B cell (primary cell): ENCODE measurements around the gene AGAP1. TPM values are rescaled to one million over a fixed set of nuclear protein-coding genes. Genes with fewer than 3 reads are reported as not detected.

Experiments used
- ATAC-seq: fragments of 200-7000 bp; cut with Tn5 transposase; one replicate; pipeline ENCODE4 v1.10.0; 2021; ENCODE audit warnings: low read depth, mild to moderate bottlenecking, moderate number of reproducible peaks, moderate library complexity
- CTCF ChIA-PET: fragments of 350-600 bp; sonication (Branson Sonifier 250); formaldehyde crosslinking; loops from one replicate; lab custom pipeline; 2021; ENCODE audit warnings: antibody characterized with exemption, inconsistent platforms; lab: Charles Lee
- POLR2A ChIA-PET: fragments of 350-600 bp; sonication (Branson Sonifier 250); formaldehyde crosslinking; loops from one replicate; lab custom pipeline; 2021; ENCODE audit warnings: antibody characterized with exemption; lab: Charles Lee
- DNase-seq: peaks from one replicate; pipeline ENCODE4 v3.0.0; 2013
- H2AFZ ChIP-seq: 2 replicates; pipeline ENCODE4 v1.6.1; 2012; ENCODE audit warnings: mild to moderate bottlenecking, low read depth, low read length; ENCODE audit not compliant: insufficient read depth, poor library complexity, severe bottlenecking
- H3K27ac ChIP-seq, 2 donors: 1 replicate in 1 of 2; 2 replicates in 1 of 2; pipeline ENCODE4 v1.5.1; 2012 to 2013; ENCODE audit warnings: low read length in 2 of 2, mild to moderate bottlenecking in 2 of 2, moderate library complexity in 1 of 2
- H3K27me3 ChIP-seq, 4 experiments: fragments of 200-600 bp in 1 of 4; sonication (generic) in 1 of 4; replicated peaks in 1 of 4; 1 replicate in 2 of 4; 2 replicates in 2 of 4; pipeline versions ENCODE4 v1.6.1 to v1.7.0; 2013 to 2016; ENCODE audit warnings: low read length in 3 of 4, mild to moderate bottlenecking in 2 of 4, mixed read lengths in 1 of 4, moderate library complexity in 1 of 4; ENCODE audit not compliant: insufficient read depth in 4 of 4, control insufficient read depth in 3 of 4; ENCODE audit errors: control extremely low read depth in 1 of 4
- H3K36me3 ChIP-seq, 2 experiments: replicated peaks in 1 of 2; 1 replicate in 1 of 2; 2 replicates in 1 of 2; pipeline versions ENCODE4 v1.6.1 to v1.7.1; 2013; ENCODE audit warnings: low read length in 1 of 2; ENCODE audit not compliant: insufficient read depth in 2 of 2, control insufficient read depth in 1 of 2; ENCODE audit errors: control extremely low read depth in 1 of 2, extremely low read depth in 1 of 2
- H3K4me1 ChIP-seq, 2 donors: fragments of 200-600 bp in 1 of 2; sonication (generic) in 1 of 2; 1 replicate in 1 of 2; 2 replicates in 1 of 2; pipeline versions ENCODE4 v1.5.1 to v1.6.1; 2013 to 2017; ENCODE audit warnings: low read length in 2 of 2; ENCODE audit not compliant: control insufficient read depth in 2 of 2, insufficient read depth in 2 of 2
- H3K4me2 ChIP-seq: replicated peaks from 2 replicates; pipeline ENCODE3; 2012; ENCODE audit warnings: mild to moderate bottlenecking, low read depth, low read length; ENCODE audit not compliant: poor library complexity, severe bottlenecking
- H3K4me3 ChIP-seq, 5 experiments: fragments of 200-600 bp in 1 of 5; sonication (generic) in 1 of 5; 1 replicate in 3 of 5; 2 replicates in 2 of 5; pipeline versions ENCODE4 v1.5.1 to v1.7.0; 2011 to 2016; ENCODE audit warnings: low read length in 4 of 5, mild to moderate bottlenecking in 4 of 5, low read depth in 2 of 5, control low read depth in 1 of 5, moderate library complexity in 1 of 5; ENCODE audit not compliant: insufficient read depth in 1 of 5; ENCODE audit errors: control extremely low read depth in 1 of 5, extremely low read depth in 1 of 5
- H3K79me2 ChIP-seq: fragments of 200-600 bp; sonication (generic); one replicate; pipeline ENCODE4 v1.6.0; 2016; ENCODE audit warnings: low read length; ENCODE audit not compliant: control insufficient read depth, insufficient read depth
- H3K9ac ChIP-seq: fragments of 200-600 bp; sonication (generic); 2 replicates; pipeline ENCODE4 v1.6.1; 2017; ENCODE audit warnings: mild to moderate bottlenecking, low read length, moderate library complexity
- H3K9me3 ChIP-seq, 3 donors: one replicate each; pipeline versions ENCODE4 v1.6.1 to v1.7.1; 2013; ENCODE audit warnings: low read length in 2 of 3; ENCODE audit not compliant: control insufficient read depth in 2 of 3, insufficient read depth in 1 of 3; ENCODE audit errors: control extremely low read depth in 1 of 3
- H4K20me1 ChIP-seq: 2 replicates; pipeline ENCODE4 v1.6.0; 2012; ENCODE audit warnings: mild to moderate bottlenecking, low read length; ENCODE audit not compliant: insufficient read depth, control insufficient read depth, poor library complexity, severe bottlenecking
- H3K27ac Mint-ChIP-seq: one replicate; pipeline ENCODE4 v1.8.0; 2021; ENCODE audit warnings: mixed read lengths
- H3K27me3 Mint-ChIP-seq: one replicate; pipeline ENCODE4 v1.8.0; 2021; ENCODE audit warnings: mixed read lengths
- H3K4me1 Mint-ChIP-seq: one replicate; pipeline ENCODE4 v1.8.0; 2021; ENCODE audit warnings: mixed read lengths
- H3K4me3 Mint-ChIP-seq: one replicate; pipeline ENCODE4 v1.8.0; 2021; ENCODE audit warnings: mixed read lengths
- H3K9me3 Mint-ChIP-seq: one replicate; pipeline ENCODE4 v1.8.0; 2022; ENCODE audit warnings: mixed read lengths; ENCODE audit not compliant: insufficient read depth
- CTCF ChIP-seq: fragments of 200-600 bp; IDR thresholded peaks from one replicate; pipeline ENCODE4 v1.8.0; 2022; ENCODE audit warnings: antibody characterized with exemption, mild to moderate bottlenecking
- EZH2 ChIP-seq: IDR thresholded peaks from 2 replicates; pipeline ENCODE4 v1.6.1; 2012; ENCODE audit warnings: borderline replicate concordance, low read depth, mild to moderate bottlenecking, moderate library complexity, low read length; ENCODE audit not compliant: insufficient read depth, poor library complexity, severe bottlenecking
- WGBS: methylation state at CpG from one replicate; pipeline ENCODE4 v1.1.5; 2013; ENCODE audit warnings: missing lambda C conversion rate; ENCODE audit not compliant: insufficient coverage; 5-methylcytosine and 5-hydroxymethylcytosine counted together
- intact Hi-C: fragments of 100-400 bp; cut with micrococcal nuclease; formaldehyde crosslinking; loops from one replicate; pipeline ENCODE4 v1.10.0; 2022
- polyA plus RNA-seq: library from polyadenylated mRNA; depleted of rRNA; stranded (reverse); fragments of >200 nt; gene quantifications from 2 replicates; pipeline ENCODE4 v1.2.3, GENCODE V29; 2012
- total RNA-seq, 2 donors: library from RNA; stranded (reverse); fragments of 120-200 nt in 1 of 2; gene quantifications; 1 replicate in 1 of 2; 2 replicates in 1 of 2; pipeline versions ENCODE4 v1.2.3 to v1.2.4, GENCODE V29; 2013 to 2022

Gene AGAP1
- total and polyA plus RNA-seq, 2 donors (not counting 1 experiment from before 2014, with no cell fraction given) = 0.01 TPM; not detected in 1

- Histone ChIP-seq H3K4me1 (no peaks in the 10 kb centered on the region), H3K27ac (no peak overlapping the region), H3K27me3 (no peaks in the 10 kb centered on the region), H3K79me2 (no peaks in the 10 kb centered on the region), H3K36me3 (no peaks in the 10 kb centered on the region), H3K9ac (no peak overlapping the region), H3K4me2 (no peak overlapping the region), H4K20me1 (no peaks in the 10 kb centered on the region), H3K4me3 (no peak overlapping the region), H2AFZ (no peak overlapping the region), H3K9me3 (no peaks in the 10 kb centered on the region)
- intact Hi-C loops = no loop called here
- Mint-ChIP-seq H3K27me3 (no peaks in the 10 kb centered on the region), H3K4me3 (no peak overlapping the region), H3K4me1 (no peaks in the 10 kb centered on the region), H3K27ac (no peak overlapping the region), H3K9me3 (no peaks in the 10 kb centered on the region)
- 82% methylated on average over 6 of the region's 6 CpGs for WGBS
- TF ChIP-seq CTCF (no peak), EZH2 (no peak)
- CTCF ChIA-PET = no interaction called here
- POLR2A ChIA-PET = no interaction called here
- DNase-seq (no peak), ATAC-seq (no peak)
Measured at GRCh38 chr2:235804676-235805075, 310.8 kb downstream of the AGAP1 start.

GRCh38 chr2:235806986-235807750, 313.3 kb downstream of the AGAP1 start:
- Histone ChIP-seq H4K20me1 (no peaks in the 10 kb centered on the region), H3K27me3 (no peaks in the 10 kb centered on the region), H3K9me3 (no peaks in the 10 kb centered on the region), H3K79me2 (no peaks in the 10 kb centered on the region), H3K36me3 (no peaks in the 10 kb centered on the region), H3K9ac (no peak overlapping the region), H3K4me2 (no peak overlapping the region), H2AFZ (no peak overlapping the region), H3K4me3 (no peak overlapping the region), H3K27ac (no peak overlapping the region), H3K4me1 (no peaks in the 10 kb centered on the region)
- ATAC-seq = no peak
- no peaks in the 10 kb centered on the region for H3K4me1 Mint-ChIP-seq
- no peak for DNase-seq
- H3K27me3 Mint-ChIP-seq = no peaks in the 10 kb centered on the region
- no peak overlapping the region for H3K4me3 Mint-ChIP-seq
- ChIA-PET POLR2A (no interaction called here), CTCF (no interaction called here)
- H3K9me3 Mint-ChIP-seq = no peaks in the 10 kb centered on the region
- intact Hi-C loops = no loop called here
- no peak overlapping the region for H3K27ac Mint-ChIP-seq
- WGBS = 91% methylated on average over 17 of the region's 29 CpGs
- no peak for TF ChIP-seq EZH2
- no peak for TF ChIP-seq CTCF
